SH-SY5Y (cell line): ENCODE measurements around the gene COG2.

ENCODE experiments used
- GATA2 ChIP-seq: IDR thresholded peaks from 2 replicates; pipeline ENCODE4 v1.6.1; 2011; ENCODE audit warnings: mild to moderate bottlenecking, low read depth, low read length
- GATA3 ChIP-seq: IDR thresholded peaks from 2 replicates; pipeline ENCODE4 v1.6.1; 2011; ENCODE audit warnings: low read depth, mild to moderate bottlenecking, low read length, moderate library complexity

GRCh38 chr1:230599926-230600656, 42.2 kb upstream of the COG2 start:
- TF ChIP-seq GATA3 (no peak), GATA2 (no peak)
